NT2/D1 (cell line): Measurements from ENCODE around the gene FOXP1.

Source experiments
- DNase-seq: peaks from one replicate; pipeline ENCODE4 v3.0.0-alpha.2; 2011; ENCODE audit warnings: low read depth, low spot score
- H3K27me3 ChIP-seq: 2 replicates; pipeline ENCODE4 v1.6.0; 2011; ENCODE audit warnings: mild to moderate bottlenecking; ENCODE audit not compliant: insufficient read length, insufficient read depth
- H3K36me3 ChIP-seq: 2 replicates; pipeline ENCODE4 v1.6.1; 2011; ENCODE audit warnings: mild to moderate bottlenecking, low read length, mixed read lengths; ENCODE audit not compliant: insufficient read depth, insufficient read length
- H3K4me1 ChIP-seq: 2 replicates; pipeline ENCODE4 v1.5.1; 2011; ENCODE audit not compliant: insufficient read depth, insufficient read length
- H3K4me3 ChIP-seq: 2 replicates; pipeline ENCODE4 v1.5.1; 2011; ENCODE audit warnings: low read depth; ENCODE audit not compliant: insufficient read length
- H3K9ac ChIP-seq: 2 replicates; pipeline ENCODE4 v1.6.0; 2011; ENCODE audit warnings: low read depth; ENCODE audit not compliant: insufficient read length
- H3K9me3 ChIP-seq: 2 replicates; pipeline ENCODE4 v1.5.1; 2011; ENCODE audit warnings: mild to moderate bottlenecking, low read length; ENCODE audit not compliant: insufficient read depth
- SUZ12 ChIP-seq: IDR thresholded peaks from 2 replicates; pipeline ENCODE4 v1.6.1; 2011; ENCODE audit not compliant: insufficient read length, insufficient read depth; ENCODE audit errors: extremely low read depth
- YY1 ChIP-seq: IDR thresholded peaks from 2 replicates; pipeline ENCODE4 v1.6.1; 2011; ENCODE audit not compliant: insufficient read length, insufficient read depth
- ZNF274 ChIP-seq: IDR thresholded peaks from 2 replicates; pipeline ENCODE4 v1.6.1; 2011; ENCODE audit warnings: mild to moderate bottlenecking, low read depth, low read length

The FOXP1 gene

GRCh38 chr3:71303627-71304200 is 279.8 kb downstream of the FOXP1 start:
- Histone ChIP-seq H3K4me3 (peak overlapping the region; percentile 64), H3K9me3 (no peaks in the 10 kb centered on the region), H3K4me1 (peaks cover under 1% of the 10 kb centered on the region), H3K9ac (peak overlapping the region; percentile 65), H3K27me3 (no peaks in the 10 kb centered on the region), H3K36me3 (peaks cover 5% of the 10 kb centered on the region)
- TF ChIP-seq YY1 (no peak), ZNF274 (no peak), SUZ12 (no peak)
- DNase-seq = no peak

- H3K4me1 ChIP-seq = no peaks in the 10 kb centered on the region
Measured at GRCh38 chr3:71302604-71303003, 280.9 kb downstream of the FOXP1 start.

GRCh38 chr3:71300951-71301393 is 282.6 kb downstream of the FOXP1 start:
- H3K4me1 ChIP-seq = no peaks in the 10 kb centered on the region
- no peak overlapping the region for H3K4me3 ChIP-seq
- no peaks in the 10 kb centered on the region for H3K27me3 ChIP-seq
- H3K9ac ChIP-seq = no peak overlapping the region
- DNase-seq = no peak
- no peaks in the 10 kb centered on the region for H3K9me3 ChIP-seq
- no peak for TF ChIP-seq YY1
- no peak for TF ChIP-seq SUZ12
- TF ChIP-seq ZNF274 = no peak
- peaks cover 5% of the 10 kb centered on the region for H3K36me3 ChIP-seq

More at GRCh38 chr3:71302604-71303003, 280.9 kb downstream of the FOXP1 start:
- TF ChIP-seq ZNF274 (no peak), YY1 (no peak), SUZ12 (no peak)
- no peak overlapping the region for H3K4me3 ChIP-seq
- H3K9ac ChIP-seq = peak overlapping the region; percentile 54
- H3K27me3 ChIP-seq = no peaks in the 10 kb centered on the region
- H3K36me3 ChIP-seq = peaks cover 5% of the 10 kb centered on the region
- no peak for DNase-seq
- H3K9me3 ChIP-seq = no peaks in the 10 kb centered on the region

GRCh38 chr3:71299160-71299559 is 284.4 kb downstream of the FOXP1 start:
- H3K4me1 ChIP-seq = no peaks in the 10 kb centered on the region
- no peak overlapping the region for H3K4me3 ChIP-seq
- no peaks in the 10 kb centered on the region for H3K9me3 ChIP-seq
- DNase-seq = no peak
- no peaks in the 10 kb centered on the region for H3K27me3 ChIP-seq
- H3K9ac ChIP-seq = no peak overlapping the region
- TF ChIP-seq ZNF274 (no peak), SUZ12 (no peak), YY1 (no peak)
- H3K36me3 ChIP-seq = peaks cover 5% of the 10 kb centered on the region

GRCh38 chr3:71294919-71295318 is 288.6 kb downstream of the FOXP1 start:
- Histone ChIP-seq H3K9me3 (no peaks in the 10 kb centered on the region), H3K4me3 (no peak overlapping the region), H3K27me3 (no peaks in the 10 kb centered on the region), H3K9ac (no peak overlapping the region), H3K4me1 (no peaks in the 10 kb centered on the region), H3K36me3 (peaks cover 5% of the 10 kb centered on the region)
- no peak for TF ChIP-seq ZNF274
- TF ChIP-seq YY1 = no peak
- TF ChIP-seq SUZ12 = no peak
- DNase-seq = no peak

GRCh38 chr3:71290301-71290700 is 293.2 kb downstream of the FOXP1 start:
- H3K9ac ChIP-seq = no peak overlapping the region
- H3K27me3 ChIP-seq = no peaks in the 10 kb centered on the region
- H3K4me3 ChIP-seq = no peak overlapping the region
- H3K9me3 ChIP-seq = no peaks in the 10 kb centered on the region
- DNase-seq = no peak
- no peaks in the 10 kb centered on the region for H3K4me1 ChIP-seq
- TF ChIP-seq YY1 (no peak), ZNF274 (no peak), SUZ12 (no peak)
- no peaks in the 10 kb centered on the region for H3K36me3 ChIP-seq

GRCh38 chr3:71288269-71288930 is 295.1 kb downstream of the FOXP1 start:
- TF ChIP-seq ZNF274 (no peak), SUZ12 (no peak), YY1 (no peak)
- Histone ChIP-seq H3K9ac (no peak overlapping the region), H3K4me1 (no peaks in the 10 kb centered on the region), H3K27me3 (no peaks in the 10 kb centered on the region), H3K36me3 (no peaks in the 10 kb centered on the region), H3K9me3 (no peaks in the 10 kb centered on the region), H3K4me3 (no peak overlapping the region)
- DNase-seq = no peak
